ENCODE results near the gene PRRG2.

The PRRG2 gene

GRCh38 chr19:49544154-49544553 is 37.0 kb upstream of the PRRG2 start (continued):
- TF ChIP-seq CTCF (tag by site-specific recombination; IDR thresholded peaks at IDR 0.05) (no peak), ZNF623 (tag by site-specific recombination; IDR thresholded peaks at IDR 0.05) (peak; percentile 94), ZNF37A (tag by site-specific recombination; IDR thresholded peaks at IDR 0.05) (no peak)

- no peak overlapping the region for H3K4me3 ChIP-seq (ENCODE audit: low read depth, low read length)
- POLR2A ChIA-PET: interaction anchor here (0.6 to 2.1 kb wide), 16 partner anchors 8 to 130 kb away, joined by 3 to 18 read pairs (median 5); partner anchors contain the start of genes ALDH16A1, FCGRT, NOSIP and PRMT1
- peak overlapping the region; percentile 54 for H3K27ac ChIP-seq (ENCODE audit: extremely low read depth, low read depth, low read length)
- peaks cover 9% of the 10 kb centered on the region for H3K4me1 ChIP-seq (ENCODE audit: control insufficient read depth, insufficient read depth, low read length)
- CTCF ChIA-PET: interaction anchor here (0.5 to 11.7 kb wide), 50 partner anchors 9 to 449 kb away, joined by 3 to 299 read pairs (median 5); partner anchors contain the start of genes ALDH16A1, FLT3LG, NOSIP and PIH1D1
- H3K36me3 ChIP-seq (ENCODE audit: control insufficient read depth in 2 of 2, insufficient read depth in 1 of 2, low read length in 2 of 2): no peaks in the 10 kb centered on the region; a peak in 1 of 3 replicates
- no peaks in the 10 kb centered on the region for H3K9me3 ChIP-seq (ENCODE audit: control insufficient read depth, insufficient read depth, low read depth, low read length)
- TF ChIP-seq ZNF654 (tag by site-specific recombination; IDR thresholded peaks at IDR 0.05; ENCODE audit: low read depth) (peak; percentile 95), ZNF146 (tag by site-specific recombination; IDR thresholded peaks at IDR 0.05) (no peak), MEIS1 (CRISPR knock-in tag; IDR thresholded peaks at IDR 0.05; ENCODE audit: borderline replicate concordance) (no peak), ZNF560 (tag by site-specific recombination; IDR thresholded peaks at IDR 0.05; ENCODE audit: borderline replicate concordance) (no peak), WT1 (tag by site-specific recombination; IDR thresholded peaks at IDR 0.05) (no peak; the same call in 1 of the 2 replicates), ZNF416 (tag by site-specific recombination; IDR thresholded peaks at IDR 0.05) (no peak), ZNF776 (tag by site-specific recombination; IDR thresholded peaks at IDR 0.05; ENCODE audit: borderline replicate concordance) (no peak), HIC1 (tag by site-specific recombination; IDR thresholded peaks at IDR 0.05) (no peak), ZNF311 (tag by site-specific recombination; IDR thresholded peaks at IDR 0.05; ENCODE audit: borderline replicate concordance) (no peak), GLIS1 (tag by site-specific recombination; IDR thresholded peaks at IDR 0.05) (peak; percentile 91), ZNF549 (tag by site-specific recombination; IDR thresholded peaks at IDR 0.05) (no peak), ZBTB10 (tag by site-specific recombination; IDR thresholded peaks at IDR 0.05) (no peak), BCL6B (tag by site-specific recombination; IDR thresholded peaks at IDR 0.05) (no peak), BCL11A (tag by site-specific recombination; IDR thresholded peaks at IDR 0.05; ENCODE audit: low read depth) (0 out of 2 replicates have a peak, but pooled peaks have one; percentile 37), ZNF155 (tag by site-specific recombination; IDR thresholded peaks at IDR 0.05) (no peak), ZBTB1 (tag by site-specific recombination; IDR thresholded peaks at IDR 0.05) (no peak), ZNF221 (tag by site-specific recombination; IDR thresholded peaks at IDR 0.05; ENCODE audit: borderline replicate concordance) (no peak), PRDM6 (tag by site-specific recombination; IDR thresholded peaks at IDR 0.05) (peak; percentile 95), ZNF10 (tag by site-specific recombination; IDR thresholded peaks at IDR 0.05) (no peak), KLF16 (tag by site-specific recombination; IDR thresholded peaks at IDR 0.05) (no peak), ZNF157 (tag by site-specific recombination; IDR thresholded peaks at IDR 0.05) (no peak)
Measured at GRCh38 chr19:49546825-49547565, 34.1 kb upstream of the PRRG2 start.

Measured in HEK293 (cell line).